IPS DF 19.7 (cell line): Measurements from ENCODE around the gene USP17L10.
"Not testable (repeated sequence)": the region's sequence is repeated elsewhere in the genome, so short reads cannot be mapped to it uniquely, and the experiment has no call there.

Experiments used
- DNase-seq: peaks from one replicate; pipeline ENCODE4 v3.0.0-alpha.2; 2013; ENCODE audit warnings: low read depth, low spot score

Gene USP17L10

GRCh38 chr4:9210357-9210756, at the start of gene USP17L10:
Gene USP17L10 (plus strand): TSS chr4:9210657. CDS start chr4:9210657, 0 bp downstream.
- not testable (repeated sequence) for DNase-seq

GRCh38 chr4:9165990-9166389, 44.5 kb upstream of the USP17L10 start:
- DNase-seq, result not testable (repeated sequence)

- DNase-seq, result not testable (repeated sequence)
Measured at GRCh38 chr4:9169791-9170459, 40.5 kb upstream of the USP17L10 start, which contains the start of gene FAM90A26. Gene FAM90A26 (plus strand): TSS chr4:9170409. CDS start chr4:9173173, 2,764 bp downstream.

- DNase-seq, result not testable (repeated sequence)
Measured at GRCh38 chr4:9214701-9215100, 4.2 kb downstream of the USP17L10 start.

GRCh38 chr4:9215105-9215504, 4.6 kb downstream of the USP17L10 start, which contains the start of gene USP17L11:
Gene USP17L11 (plus strand): TSS chr4:9215405. CDS start chr4:9215405, 0 bp downstream.
- DNase-seq, result not testable (repeated sequence)

- not testable (repeated sequence) for DNase-seq
Measured at GRCh38 chr4:9219852-9220251, 9.4 kb downstream of the USP17L10 start, which contains the start of gene USP17L12. Gene USP17L12 (plus strand): TSS chr4:9220152. CDS start chr4:9220152, 0 bp downstream.

GRCh38 chr4:9224596-9224995, 14.1 kb downstream of the USP17L10 start, which contains the start of gene USP17L13:
Gene USP17L13 (plus strand): TSS chr4:9224896. CDS start chr4:9224896, 0 bp downstream.
- DNase-seq, result not testable (repeated sequence)

- not testable (repeated sequence) for DNase-seq
Measured at GRCh38 chr4:9230249-9230648, 19.8 kb downstream of the USP17L10 start.

- DNase-seq, result not testable (repeated sequence)
Measured at GRCh38 chr4:9234085-9234484, 23.6 kb downstream of the USP17L10 start, which contains the start of gene USP17L15. Gene USP17L15 (plus strand): TSS chr4:9234385. CDS start chr4:9234385, 0 bp downstream.

- DNase-seq, result not testable (repeated sequence)
Measured at GRCh38 chr4:9238461-9238860, 28.0 kb downstream of the USP17L10 start.

GRCh38 chr4:9243579-9243978, 33.1 kb downstream of the USP17L10 start, which contains the start of gene USP17L17:
Gene USP17L17 (plus strand): TSS chr4:9243879. CDS start chr4:9243879, 0 bp downstream.
- DNase-seq, result not testable (repeated sequence)

GRCh38 chr4:9247953-9248680, 37.7 kb downstream of the USP17L10 start, which contains the start of gene USP17L18:
Gene USP17L18 (plus strand): TSS chr4:9248630. CDS start chr4:9248630, 0 bp downstream.
- DNase-seq, result not testable (repeated sequence)

- not testable (repeated sequence) for DNase-seq
Measured at GRCh38 chr4:9253078-9253477, 42.6 kb downstream of the USP17L10 start, which contains the start of gene USP17L19. Gene USP17L19 (plus strand): TSS chr4:9253378. CDS start chr4:9253378, 0 bp downstream.

GRCh38 chr4:9257824-9258223, 47.4 kb downstream of the USP17L10 start, which contains the start of gene USP17L20:
Gene USP17L20 (plus strand): TSS chr4:9258124. CDS start chr4:9258124, 0 bp downstream.
- not testable (repeated sequence) for DNase-seq
